Measurements from ENCODE around the gene GRIK4.

GRIK4 gene

GRCh38 chr11:120896687-120897086 is 385.1 kb downstream of the GRIK4 start:
- H3K27me3 ChIP-seq (ENCODE audit: insufficient read depth, poor library complexity, severe bottlenecking) = peaks cover 6% of the 10 kb centered on the region
- H3K27ac ChIP-seq (replicated peaks) = no peak overlapping the region
- no peak overlapping the region for H3K4me3 ChIP-seq (replicated peaks; ENCODE audit: insufficient read depth, low read length)
- TF ChIP-seq SPI1 (IDR thresholded peaks at IDR 0.05; ENCODE audit: borderline replicate concordance, low read depth) (no peak), REST (IDR thresholded peaks at IDR 0.05; ENCODE audit: insufficient replicate concordance, low read depth) (no peak), CTCF (IDR thresholded peaks at IDR 0.05; ENCODE audit: insufficient read depth, low read length) (no peak), POLR2AphosphoS5 (IDR thresholded peaks at IDR 0.05; ENCODE audit: low read depth) (no peak), GABPA (IDR thresholded peaks at IDR 0.05; ENCODE audit: low read depth) (no peak)
- DNase-seq (ENCODE audit: low read depth in 1 of 2, low spot score in 1 of 2) = no peak

- no peak for TF ChIP-seq GABPA (IDR thresholded peaks at IDR 0.05; ENCODE audit: low read depth)
- no peak for TF ChIP-seq REST (IDR thresholded peaks at IDR 0.05; ENCODE audit: insufficient replicate concordance, low read depth)
- no peak for TF ChIP-seq POLR2AphosphoS5 (IDR thresholded peaks at IDR 0.05; ENCODE audit: low read depth)
- no peak for TF ChIP-seq CTCF (IDR thresholded peaks at IDR 0.05; ENCODE audit: insufficient read depth, low read length)
- TF ChIP-seq SPI1 (IDR thresholded peaks at IDR 0.05; ENCODE audit: borderline replicate concordance, low read depth) = no peak
- peaks cover 6% of the 10 kb centered on the region for H3K27me3 ChIP-seq (ENCODE audit: insufficient read depth, poor library complexity, severe bottlenecking)
- H3K4me3 ChIP-seq (replicated peaks; ENCODE audit: insufficient read depth, low read length) = no peak overlapping the region
Observed at GRCh38 chr11:120898568-120898967, 387.0 kb downstream of the GRIK4 start.

GRCh38 chr11:120899720-120900119 is 388.2 kb downstream of the GRIK4 start:
- H3K27ac ChIP-seq (replicated peaks) = no peak overlapping the region
- DNase-seq (ENCODE audit: low read depth in 1 of 2, low spot score in 1 of 2) = no peak
- TF ChIP-seq GABPA (IDR thresholded peaks at IDR 0.05; ENCODE audit: low read depth) = no peak
- no peak for TF ChIP-seq CTCF (IDR thresholded peaks at IDR 0.05; ENCODE audit: insufficient read depth, low read length)
- TF ChIP-seq SPI1 (IDR thresholded peaks at IDR 0.05; ENCODE audit: borderline replicate concordance, low read depth) = no peak
- TF ChIP-seq REST (IDR thresholded peaks at IDR 0.05; ENCODE audit: insufficient replicate concordance, low read depth) = no peak
- TF ChIP-seq POLR2AphosphoS5 (IDR thresholded peaks at IDR 0.05; ENCODE audit: low read depth) = no peak
- no peak overlapping the region for H3K4me3 ChIP-seq (replicated peaks; ENCODE audit: insufficient read depth, low read length)
- H3K27me3 ChIP-seq (ENCODE audit: insufficient read depth, poor library complexity, severe bottlenecking) = peaks cover 6% of the 10 kb centered on the region

More at GRCh38 chr11:120898568-120898967, 387.0 kb downstream of the GRIK4 start:
- no peak for DNase-seq (ENCODE audit: low read depth in 1 of 2, low spot score in 1 of 2)
- no peak overlapping the region for H3K27ac ChIP-seq (replicated peaks)
